GM18508 (cell line): ENCODE measurements around the gene USP30.
A peak's percentile ranks its signal among the peaks of the same experiment; 100 is the strongest.
"Not testable (repeated sequence)": the region's sequence is repeated elsewhere in the genome, so short reads cannot be mapped to it uniquely, and the experiment has no call there.

Experiments
- ATAC-seq: cut with Tn5 transposase; IDR thresholded peaks from one replicate; pipeline ENCODE4 v1.9.1; 2021; ENCODE audit warnings: moderate number of reproducible peaks; ENCODE audit not compliant: insufficient read depth, unreplicated experiment

USP30 gene, protein sequence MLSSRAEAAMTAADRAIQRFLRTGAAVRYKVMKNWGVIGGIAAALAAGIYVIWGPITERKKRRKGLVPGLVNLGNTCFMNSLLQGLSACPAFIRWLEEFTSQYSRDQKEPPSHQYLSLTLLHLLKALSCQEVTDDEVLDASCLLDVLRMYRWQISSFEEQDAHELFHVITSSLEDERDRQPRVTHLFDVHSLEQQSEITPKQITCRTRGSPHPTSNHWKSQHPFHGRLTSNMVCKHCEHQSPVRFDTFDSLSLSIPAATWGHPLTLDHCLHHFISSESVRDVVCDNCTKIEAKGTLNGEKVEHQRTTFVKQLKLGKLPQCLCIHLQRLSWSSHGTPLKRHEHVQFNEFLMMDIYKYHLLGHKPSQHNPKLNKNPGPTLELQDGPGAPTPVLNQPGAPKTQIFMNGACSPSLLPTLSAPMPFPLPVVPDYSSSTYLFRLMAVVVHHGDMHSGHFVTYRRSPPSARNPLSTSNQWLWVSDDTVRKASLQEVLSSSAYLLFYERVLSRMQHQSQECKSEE

DNA sequence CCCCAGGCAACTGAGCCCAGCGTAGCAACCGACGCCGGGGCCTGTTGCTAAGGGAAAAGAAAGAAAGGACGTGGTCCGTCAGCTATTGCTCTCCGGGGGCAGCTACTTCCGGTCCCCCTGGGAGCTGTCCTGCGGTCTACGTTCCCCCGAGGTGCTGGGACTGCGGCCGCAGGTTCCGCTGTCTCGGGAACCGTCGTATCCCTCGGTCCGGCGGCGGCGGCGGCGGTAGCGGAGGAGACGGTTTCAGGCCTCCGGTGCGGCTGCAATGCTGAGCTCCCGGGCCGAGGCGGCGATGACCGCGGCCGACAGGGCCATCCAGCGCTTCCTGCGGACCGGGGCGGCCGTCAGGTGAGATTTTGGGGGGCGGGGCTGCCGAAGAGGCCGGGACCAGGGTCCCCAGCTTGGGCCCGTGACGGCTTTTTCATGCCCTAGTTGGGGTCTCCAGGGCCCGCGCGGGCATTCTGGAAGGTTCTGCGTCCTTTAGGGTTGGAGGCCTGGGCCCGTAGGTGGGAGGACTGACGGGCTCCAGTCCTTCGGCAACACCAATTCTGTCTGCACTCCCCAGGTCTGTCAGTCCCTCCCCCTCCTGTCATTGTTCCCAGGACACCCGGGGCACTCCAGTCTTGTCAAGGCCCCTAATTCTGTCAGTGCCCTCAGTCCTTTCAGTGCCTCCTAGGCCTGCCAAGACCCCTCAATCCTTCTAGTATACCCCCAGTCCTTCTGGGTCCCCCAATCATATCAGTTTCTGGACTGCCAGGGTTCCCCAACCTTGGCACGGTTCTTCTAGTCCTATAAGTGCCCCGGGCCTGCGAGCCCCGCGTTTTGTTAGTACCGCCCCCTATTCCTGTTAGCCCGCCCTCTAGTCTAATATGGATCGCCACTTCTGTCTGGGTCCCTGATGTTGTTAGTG lies at the start of gene USP30:
Gene USP30, plus strand, starts transcription at position 163 of the 910 bp plus-strand sequence. Its CDS starts 103 bp downstream, at position 266.
- peak; percentile 73 for ATAC-seq

DNA sequence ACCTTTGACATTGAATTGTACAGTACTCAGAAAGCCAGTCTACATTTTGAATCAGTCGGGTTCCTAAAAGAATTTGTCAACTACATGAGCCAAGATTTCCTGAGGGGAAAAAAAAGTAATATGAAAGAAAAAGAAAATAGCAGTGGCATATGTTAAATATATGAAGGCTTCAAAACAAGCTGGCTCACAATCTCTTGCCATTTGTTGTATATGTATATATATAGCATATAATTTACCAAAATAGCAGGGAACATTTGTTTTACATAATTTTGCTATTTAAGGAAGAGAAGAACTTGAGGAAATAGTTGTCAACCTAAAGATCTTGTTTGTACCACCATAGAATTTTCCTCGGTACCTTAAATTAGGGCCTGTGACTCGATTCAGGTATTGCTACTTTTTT lies 48.4 kb upstream of the USP30 start:
- no peak for ATAC-seq

DNA sequence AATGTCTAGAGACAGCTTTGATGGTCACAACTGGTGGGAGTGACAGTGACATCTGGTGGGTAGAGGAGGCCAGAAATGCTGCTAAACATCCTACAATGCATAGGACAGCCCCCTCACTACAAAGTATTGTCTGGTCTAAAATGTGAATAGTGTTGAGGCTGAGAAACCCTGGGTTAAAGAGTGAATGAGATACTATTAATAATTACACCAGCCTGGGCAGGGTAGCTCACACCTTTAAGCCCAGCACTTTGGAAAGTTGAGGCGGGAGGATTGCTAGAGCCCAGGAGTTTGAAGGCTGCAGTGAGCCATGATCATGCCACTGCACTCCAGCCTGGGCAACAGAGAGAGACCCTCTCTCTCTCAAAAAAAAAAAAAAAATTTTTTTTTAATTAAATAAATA lies 42.6 kb upstream of the USP30 start:
- no peak for ATAC-seq

DNA sequence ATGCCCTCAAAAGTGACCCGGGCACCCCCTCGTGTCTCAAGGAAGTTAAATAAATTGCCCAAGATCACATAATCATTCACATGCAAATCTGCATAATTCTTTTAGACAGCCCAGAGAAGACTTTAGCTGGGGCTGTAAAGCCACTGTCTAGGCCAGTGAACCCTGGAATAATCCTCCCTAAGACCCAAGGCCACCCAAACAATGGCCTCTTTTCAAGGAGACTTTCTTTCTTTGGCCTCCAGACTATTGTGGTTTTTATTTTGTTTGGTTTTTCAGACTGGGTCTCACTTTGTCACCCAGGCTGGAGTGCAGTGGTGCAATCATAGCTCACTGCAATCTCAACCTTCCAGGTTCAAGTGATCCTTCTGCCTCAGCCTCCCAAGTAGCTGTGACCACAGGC lies 42.1 kb upstream of the USP30 start:
- ATAC-seq = no peak

DNA sequence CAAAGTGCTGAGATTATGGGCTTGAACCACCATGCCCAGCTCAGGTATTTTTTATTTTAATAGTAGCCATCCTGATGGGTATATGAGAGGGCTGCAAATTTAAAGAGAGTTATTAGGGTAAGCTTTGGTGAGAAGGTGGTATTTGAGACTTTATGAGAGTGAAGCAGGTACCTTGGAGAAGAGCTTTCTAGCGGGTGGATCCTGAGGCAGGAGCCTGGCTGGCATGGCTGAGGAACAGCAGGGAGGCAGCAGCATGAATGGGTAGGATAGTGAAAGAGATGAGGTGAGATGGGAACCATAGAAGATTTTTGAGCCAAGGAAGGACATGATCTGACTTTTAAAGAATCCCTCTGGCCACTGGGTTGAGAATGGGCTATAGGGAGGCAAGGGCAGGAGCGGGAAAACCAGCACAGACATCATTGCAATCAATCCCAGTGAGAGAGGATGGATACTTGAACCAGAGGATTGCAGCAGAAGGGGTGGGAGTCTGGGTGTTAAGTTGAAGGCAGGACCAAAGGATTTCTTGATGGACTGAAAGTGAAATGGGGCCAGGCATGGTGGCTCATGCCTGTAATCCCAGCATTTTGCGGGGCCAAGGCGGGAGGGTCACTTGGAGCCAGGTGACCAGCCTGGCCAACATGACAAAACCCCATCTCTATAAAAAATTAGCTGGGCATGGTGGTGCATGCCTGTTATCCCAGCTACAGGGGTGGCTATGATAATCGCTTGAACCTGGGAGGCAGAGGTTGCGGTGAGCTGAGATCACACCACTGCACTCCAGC lies 37.2 kb upstream of the USP30 start:
- no peak for ATAC-seq

DNA sequence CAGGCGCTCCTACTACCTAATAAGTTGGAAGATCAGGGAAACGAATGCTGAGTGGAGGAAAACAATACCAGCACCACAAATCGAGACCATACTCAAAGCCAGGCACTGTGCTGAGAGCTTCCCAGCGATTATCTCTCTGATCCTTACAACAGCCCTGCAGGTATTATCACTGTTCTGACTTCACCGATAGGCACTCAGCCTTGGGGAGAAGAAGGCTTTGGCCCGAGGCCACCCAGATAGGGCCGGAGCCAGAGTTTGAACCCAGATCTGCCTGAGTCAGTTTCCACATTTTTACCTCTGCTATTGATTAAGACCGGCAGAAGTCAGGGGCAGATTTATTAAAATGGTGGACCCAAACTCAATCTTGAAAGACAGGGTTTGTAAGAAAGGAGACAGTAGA lies 36.4 kb upstream of the USP30 start:
- no peak for ATAC-seq

DNA sequence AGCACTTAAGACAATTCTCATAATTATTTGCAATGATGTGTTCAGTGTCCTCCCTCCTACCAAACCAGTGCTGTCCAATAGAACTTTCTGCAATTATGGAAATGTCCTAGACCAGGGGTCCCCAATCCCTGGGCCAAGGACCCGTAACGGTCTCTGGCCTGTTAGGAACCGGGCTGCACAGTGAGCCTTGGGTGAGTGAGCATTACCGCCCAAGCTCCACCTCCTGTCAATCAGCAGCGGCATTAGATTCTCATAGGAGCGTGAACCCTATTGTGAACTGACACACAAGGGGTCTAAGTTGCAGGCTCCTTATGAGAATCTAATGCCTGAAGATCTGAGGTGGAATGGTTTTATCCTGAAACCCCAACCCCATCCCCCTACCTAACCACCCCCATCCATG lies 35.4 kb upstream of the USP30 start:
- ATAC-seq = no peak

DNA sequence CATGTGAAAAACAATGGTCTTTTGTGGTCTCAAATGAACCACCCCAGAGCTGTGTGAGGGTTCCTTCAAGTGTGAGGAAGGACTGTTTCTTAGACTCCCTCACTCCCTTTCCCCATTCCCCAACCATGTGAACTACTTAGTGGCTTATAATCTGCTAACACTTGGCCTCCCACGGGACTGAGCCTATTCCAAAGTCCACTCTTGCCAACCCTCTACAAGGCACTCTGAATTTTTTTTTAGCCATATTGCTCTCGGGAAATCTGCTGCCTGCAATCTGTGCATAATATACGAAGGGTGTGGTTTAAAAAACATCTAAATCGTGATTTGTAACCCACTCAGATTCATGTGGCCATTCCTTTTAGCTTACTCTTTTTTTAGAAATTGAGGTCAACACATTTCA lies 34.1 kb upstream of the USP30 start:
- no peak for ATAC-seq

DNA sequence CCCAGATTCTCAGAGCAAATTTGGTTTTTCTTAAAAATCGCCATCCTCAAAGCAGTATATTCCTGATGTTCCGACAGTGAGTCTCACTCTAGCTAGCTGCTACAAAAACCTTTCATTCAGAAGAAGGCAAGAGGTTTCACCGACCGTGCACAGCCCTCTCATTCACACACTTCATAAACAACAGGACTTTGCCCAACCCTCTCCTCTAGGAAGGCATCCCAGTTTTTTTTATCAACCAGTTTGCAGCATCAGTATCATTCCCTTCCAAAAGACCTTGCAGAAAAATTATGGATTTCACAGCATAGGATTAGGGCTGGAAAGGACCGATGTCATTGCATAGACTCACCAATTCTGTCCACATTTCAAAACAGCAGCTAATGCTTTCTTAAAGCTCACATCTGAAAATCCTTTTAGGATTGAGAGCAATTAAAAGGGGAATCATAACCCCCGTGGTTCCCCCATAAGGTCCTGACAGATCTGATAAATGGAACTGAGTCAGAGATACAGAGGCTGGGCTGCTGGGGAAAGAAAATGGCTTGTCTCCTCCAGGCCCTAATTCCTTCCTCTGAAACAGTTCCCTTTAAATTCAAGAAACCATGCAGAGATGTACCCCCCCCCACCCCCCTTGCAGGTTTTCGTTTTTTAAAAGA lies 32.1 kb upstream of the USP30 start:
- ATAC-seq = no peak

DNA sequence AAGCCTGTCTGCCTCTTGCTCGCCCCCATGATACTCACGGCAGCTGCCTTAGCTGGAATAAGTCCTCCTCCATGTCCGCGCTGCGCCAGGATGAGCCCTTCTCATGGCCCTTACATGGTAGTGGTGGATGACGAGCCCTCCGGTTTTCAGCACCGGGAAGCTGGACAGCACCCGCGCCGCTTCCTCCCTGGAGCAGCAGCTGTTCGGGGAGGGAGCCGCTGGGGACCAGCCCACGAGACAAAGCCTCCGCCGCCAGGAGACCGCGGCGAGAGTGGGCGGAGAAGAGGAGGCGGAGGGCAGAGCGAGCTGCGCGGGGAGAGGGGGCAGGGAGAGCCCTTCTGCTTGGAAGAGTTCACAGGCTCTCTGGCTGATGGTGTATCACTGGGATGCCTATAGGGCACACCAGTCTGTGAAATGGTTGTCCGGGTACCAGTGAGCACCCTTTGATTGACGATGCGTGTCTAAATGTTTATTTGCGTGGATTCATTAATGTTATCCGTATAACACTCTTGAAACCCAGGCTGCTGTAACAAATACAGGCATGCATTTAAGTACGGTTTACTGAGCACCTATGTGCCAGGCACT lies 31.5 kb upstream of the USP30 start, which contains the start of gene SVOP:
Gene SVOP, minus strand, starts transcription at position 273 of the 585 bp plus-strand sequence. Its CDS starts 200 bp downstream, at position 73.
- ATAC-seq = no peak

DNA sequence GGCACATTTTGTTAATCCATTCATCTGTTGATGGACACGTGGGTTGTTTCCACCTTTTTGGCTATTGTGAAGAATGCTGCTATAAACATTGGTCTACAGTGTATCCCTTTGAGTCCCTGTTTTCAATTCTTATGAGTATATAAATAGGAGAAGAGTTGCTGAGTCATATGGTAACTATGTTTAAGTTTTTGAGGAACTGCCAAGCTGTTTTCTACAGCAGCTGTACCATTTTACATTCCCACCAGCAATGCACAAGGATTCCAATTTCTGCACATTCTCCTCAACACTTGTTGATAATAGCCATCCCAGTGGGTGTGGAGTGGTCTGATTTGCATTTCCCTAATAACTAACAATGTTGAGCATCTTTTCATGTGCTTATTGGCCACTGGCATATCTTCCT lies 24.6 kb upstream of the USP30 start:
- ATAC-seq = no peak

DNA sequence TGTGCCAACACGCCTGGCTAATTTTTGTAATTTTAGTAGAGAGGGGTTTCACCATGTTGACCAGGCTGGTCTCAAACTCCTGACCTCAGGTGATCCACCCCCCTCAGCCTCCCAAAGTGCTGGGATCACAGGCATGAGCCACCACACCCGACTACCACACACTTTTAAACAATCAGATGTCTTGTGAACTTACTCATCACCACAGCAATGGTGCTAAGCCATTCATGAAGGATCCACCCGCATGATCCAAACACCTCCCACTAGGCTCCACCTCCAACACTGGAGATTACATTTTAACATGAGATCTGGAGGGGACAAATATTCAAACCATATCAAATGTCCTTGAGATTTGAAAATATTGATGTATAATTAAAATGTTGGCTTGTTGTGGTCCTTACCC lies 23.8 kb upstream of the USP30 start:
- ATAC-seq = not testable (repeated sequence)

DNA sequence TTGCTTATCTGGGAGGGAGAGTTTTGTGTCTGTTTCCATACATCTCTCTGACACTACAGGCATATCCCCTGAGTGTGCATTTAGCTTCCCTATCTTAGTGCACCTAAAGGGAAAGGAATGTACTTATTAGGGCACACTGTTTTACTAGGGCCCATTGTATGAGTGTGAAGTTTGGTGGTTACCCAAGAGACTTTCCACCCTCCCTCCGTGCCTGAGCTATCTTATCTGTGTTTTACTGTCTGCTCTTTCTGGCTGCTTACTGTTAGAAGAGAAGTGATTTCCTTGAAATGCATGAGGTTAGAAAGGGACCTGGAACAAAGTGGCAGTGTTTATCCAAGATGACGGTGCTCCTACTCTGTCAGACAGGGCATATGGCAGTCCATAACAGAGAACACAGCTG lies 23.0 kb upstream of the USP30 start:
- ATAC-seq = no peak

DNA sequence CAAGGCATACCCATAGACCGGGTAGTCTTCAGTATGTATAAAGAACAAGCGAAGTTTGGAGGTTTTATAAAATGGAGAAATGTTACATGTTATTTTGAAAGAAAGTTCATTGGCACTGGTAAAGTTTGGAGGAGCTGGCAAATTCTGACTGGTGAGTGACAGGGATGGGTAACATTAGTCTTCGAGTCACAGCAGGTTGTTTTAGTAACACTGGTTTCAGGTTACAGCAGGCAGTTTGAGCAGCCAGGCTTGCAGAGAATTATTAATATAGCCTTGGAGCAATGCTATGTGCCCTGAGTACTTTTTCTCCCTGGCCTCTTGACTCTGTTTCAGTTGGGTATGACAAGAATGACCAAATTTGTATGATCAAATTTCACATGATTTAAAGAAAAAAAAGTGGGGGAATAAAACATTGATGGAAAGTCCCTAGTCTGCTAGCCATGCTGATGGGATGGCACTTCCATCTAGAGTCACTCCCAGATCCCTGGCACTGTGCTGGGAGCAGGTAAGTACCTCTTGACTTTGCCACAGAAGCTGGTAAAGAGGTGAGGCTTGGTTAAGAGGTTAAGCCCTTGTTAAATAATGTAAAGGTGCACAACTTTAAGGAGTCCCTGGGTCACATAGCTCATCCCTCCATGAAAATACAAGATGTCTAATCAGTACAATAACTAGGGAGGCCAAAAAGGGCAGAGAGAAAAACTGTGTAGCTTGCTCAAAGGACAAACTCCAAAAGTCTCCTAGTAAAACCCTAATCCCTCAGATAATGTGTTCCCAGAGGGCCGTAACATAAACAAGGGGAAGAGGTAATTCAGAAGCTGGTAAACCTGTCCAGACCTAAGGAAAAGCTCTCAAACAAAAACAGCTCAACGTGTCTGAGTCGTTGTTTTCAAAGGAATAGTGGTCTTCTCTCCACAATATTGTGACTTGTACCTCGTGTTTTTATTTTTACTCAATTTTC lies 18.9 kb upstream of the USP30 start:
- no peak for ATAC-seq

DNA sequence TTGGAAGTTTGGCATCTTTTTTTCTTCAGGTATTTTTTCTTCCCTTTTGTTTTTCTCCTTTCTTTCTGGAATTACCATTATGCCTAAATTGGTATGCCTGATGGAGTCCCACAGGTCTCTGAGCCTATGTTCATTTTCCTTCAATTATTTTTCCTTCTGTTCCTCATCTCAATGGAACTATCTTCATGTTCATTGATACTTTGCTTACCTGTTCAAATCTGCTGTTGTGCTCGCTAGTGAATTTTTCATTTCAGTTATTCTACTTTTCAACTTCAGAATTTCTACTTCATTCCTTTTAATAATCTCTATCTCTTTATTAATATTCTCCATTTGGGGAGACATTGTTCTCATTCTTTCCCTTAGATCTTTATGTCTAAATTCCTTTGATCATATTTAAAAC lies 15.4 kb upstream of the USP30 start:
- ATAC-seq = no peak

DNA sequence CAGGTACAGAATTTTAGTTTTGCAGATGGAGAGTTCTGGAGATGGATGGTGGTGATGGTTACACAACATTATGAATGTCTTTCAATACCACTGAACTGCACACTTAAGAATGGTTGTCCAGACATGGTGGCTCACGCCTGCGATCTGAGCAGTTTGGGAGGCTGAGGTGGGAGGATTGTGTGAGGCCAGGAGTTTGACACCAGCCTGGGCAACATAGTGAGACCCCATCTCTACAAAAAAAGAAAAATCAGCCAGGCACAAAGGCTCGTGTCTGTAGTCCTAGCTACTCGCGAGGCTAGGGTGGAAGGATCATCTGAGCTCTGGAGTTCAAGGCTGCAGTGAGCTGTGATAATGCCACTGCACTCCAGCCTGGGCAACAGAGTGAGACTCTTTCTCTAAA lies 8.1 kb upstream of the USP30 start:
- no peak for ATAC-seq

DNA sequence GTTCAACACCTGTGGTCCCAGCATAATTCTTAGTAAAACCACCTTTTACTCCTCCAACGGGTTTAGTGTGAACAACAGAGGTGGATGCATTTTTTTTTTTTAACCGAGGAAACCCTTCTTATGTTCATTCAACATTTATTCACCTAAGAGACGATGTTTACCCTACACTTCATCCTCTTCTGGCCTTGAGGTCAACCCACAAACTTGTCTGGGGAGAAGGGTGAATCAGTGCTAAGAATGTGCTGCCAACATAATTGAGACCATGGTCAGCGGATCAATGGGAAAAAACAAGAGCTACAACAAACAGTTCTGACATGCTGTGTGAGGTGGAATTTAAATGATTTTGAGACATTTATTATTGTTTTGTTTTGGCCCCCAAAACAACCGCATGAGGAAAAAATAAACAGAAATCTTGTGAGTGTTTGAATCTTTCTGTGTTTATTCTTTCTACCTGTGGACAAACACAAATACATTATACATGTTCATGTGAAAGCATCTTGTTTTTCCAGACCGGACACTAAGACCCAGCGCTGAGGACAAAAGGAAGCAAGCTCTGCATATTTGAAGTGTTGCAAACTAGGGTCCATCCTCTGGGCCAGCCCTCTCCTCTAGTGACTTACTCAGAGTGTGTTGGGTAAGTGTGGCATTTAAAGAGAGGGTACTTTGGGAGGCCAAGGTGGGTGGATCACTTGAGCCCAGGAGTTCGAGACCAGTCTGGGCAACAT lies 5.1 kb upstream of the USP30 start:
- no peak for ATAC-seq

DNA sequence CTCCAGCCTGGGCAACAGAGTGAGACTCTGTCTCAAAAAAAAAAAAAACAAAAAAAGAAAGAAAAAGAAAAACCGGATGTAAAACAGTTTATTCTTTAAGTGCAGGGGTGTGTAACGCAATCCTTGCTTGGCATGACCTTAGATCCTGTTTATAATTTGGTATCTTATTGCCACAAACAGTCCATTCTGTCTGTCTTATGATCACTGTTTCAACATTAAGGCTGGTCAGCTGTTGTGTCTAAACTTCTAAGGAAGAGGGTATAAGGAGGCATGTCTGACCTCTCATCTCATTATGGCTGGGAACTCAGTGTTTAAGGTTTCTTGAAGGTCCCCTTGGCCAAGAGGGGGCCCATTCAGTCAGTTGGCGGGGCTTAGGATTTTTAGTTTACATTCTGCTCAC lies 3.7 kb upstream of the USP30 start:
- not testable (repeated sequence) for ATAC-seq
